HTERT RPE-1 (cell line): ENCODE measurements around the gene MXD3.
"Not testable (repeated sequence)": the region's sequence is repeated elsewhere in the genome, so short reads cannot be mapped to it uniquely, and the experiment has no call there.

ENCODE experiments used
- in situ Hi-C: fragments of 300-500 bp; cut with MboI; formaldehyde crosslinking; loops from 4 replicates; pipeline ENCODE4 v1.14.3; 2020; ENCODE audit warnings: low sequenced_read_pairs

MXD3 gene

GRCh38 chr5:177343777-177344176 lies 32.1 kb upstream of the MXD3 start:
- in situ Hi-C loops: no loop called here

DNA sequence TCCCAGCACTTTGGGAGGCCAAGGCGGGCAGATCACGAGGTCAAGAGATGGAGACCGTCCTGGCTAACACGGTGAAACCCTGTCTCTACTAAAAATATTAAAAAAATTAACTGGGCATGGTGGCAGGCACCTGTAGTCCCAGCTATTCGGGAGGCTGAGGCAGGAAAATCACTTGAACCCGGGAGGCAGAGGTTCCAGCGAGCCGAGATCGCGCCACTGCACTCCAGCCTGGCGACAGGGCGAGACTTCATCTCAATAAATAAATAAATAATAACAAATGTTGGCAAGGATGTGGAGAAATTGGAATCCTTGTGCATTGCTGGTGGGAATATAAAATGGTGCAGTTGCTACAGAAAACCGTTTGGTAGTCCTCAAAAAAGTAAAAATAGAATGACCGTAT lies 31.3 kb upstream of the MXD3 start:
- in situ Hi-C loops: not testable (repeated sequence)

DNA sequence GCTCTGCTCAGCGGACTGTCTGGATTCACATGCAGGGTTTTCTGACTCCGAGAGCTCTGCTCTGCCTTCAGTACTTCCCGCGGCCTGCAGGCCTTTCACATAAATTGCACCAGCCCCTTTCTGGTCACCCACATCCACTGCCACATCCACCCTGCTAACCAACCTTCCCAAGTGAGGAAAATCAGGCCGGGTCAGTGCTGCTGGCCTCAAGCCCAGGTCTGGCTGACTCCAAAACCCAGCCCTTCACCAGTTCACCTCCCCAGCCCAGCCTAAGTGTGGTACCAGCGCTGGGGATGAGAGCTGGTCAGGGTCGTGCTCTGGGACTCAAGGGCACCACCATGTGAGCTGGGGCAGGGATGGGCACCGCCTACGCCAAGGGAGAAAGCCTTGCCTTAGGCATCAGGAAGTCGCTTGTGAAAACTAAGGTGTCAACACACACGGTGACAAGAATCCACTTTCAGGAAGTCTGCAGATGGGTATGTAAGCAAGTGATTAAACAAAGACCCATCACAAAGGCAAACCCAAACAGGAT lies 27.5 kb upstream of the MXD3 start:
- in situ Hi-C loops: no loop called here

DNA sequence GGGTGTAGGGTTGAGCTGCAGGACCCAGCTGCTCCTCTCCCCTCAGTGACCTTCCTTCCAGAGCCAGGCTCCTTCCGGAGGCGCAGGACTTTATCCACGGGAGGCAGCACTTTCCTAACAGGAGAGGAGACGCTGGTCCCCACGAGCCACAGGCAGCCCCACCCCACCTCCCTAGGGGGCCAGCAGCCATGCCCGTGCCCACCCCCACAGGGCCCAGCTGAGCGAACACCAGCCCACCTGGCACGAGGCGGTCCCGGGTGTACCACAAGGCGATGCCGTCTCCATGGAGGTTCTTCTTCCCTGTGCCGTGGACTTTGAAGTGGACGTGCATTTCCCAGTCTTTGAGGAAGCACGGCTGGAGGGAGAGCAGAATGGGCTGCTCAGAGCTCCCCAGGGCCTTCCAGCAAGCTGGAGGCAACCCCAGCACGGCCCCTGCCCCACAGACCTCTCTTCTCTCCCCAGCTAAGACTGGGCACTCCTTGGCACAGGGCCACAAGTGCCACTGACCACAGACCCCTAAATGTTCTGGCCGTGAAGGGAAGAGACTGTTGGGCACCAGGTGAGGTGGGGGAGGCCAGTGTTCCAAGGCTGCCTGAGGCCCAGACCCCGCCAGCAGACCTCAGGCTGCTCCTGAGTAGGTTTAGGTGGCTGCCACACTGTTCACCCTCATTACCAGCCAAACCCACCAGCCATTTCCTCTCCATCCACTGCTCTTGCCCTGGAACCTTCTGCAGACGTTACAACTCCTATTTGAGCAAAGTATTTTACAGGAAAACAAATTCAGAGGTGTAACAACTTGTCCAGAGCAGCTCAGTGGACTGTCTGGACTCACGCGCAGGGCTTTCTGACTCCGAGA lies 26.8 kb upstream of the MXD3 start:
- in situ Hi-C loops: no loop called here

- in situ Hi-C loops: no loop called here
These were observed 25.2 kb upstream of the MXD3 start for GRCh38 chr5:177336603-177337494.

DNA sequence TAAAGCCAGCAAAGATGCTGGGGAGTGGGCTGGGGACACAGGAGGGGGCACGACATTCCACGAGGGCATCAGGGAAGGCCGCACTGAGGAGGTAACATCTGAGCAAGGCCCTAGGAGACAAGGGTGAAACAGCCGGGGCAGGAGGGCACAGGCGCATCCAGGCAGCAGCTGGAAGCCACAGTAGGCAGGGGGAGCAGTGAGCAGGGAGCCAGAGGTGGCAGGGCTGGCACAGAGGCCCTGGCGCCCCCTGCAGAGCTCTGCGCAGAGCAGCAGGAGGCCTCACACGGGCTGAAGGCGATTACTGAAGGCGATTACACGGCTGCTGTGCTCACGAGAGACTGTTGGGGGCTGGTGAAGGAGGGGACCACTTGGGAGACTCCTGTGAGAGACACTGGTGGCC lies 24.4 kb upstream of the MXD3 start:
- in situ Hi-C loops: no loop called here

- in situ Hi-C loops: no loop called here
These were observed 24.0 kb upstream of the MXD3 start for GRCh38 chr5:177335701-177336065.

- in situ Hi-C loops: no loop called here
These were observed 23.3 kb upstream of the MXD3 start for GRCh38 chr5:177334781-177335700.

- in situ Hi-C loops: no loop called here
These were observed 22.5 kb upstream of the MXD3 start for GRCh38 chr5:177334155-177334551.

DNA sequence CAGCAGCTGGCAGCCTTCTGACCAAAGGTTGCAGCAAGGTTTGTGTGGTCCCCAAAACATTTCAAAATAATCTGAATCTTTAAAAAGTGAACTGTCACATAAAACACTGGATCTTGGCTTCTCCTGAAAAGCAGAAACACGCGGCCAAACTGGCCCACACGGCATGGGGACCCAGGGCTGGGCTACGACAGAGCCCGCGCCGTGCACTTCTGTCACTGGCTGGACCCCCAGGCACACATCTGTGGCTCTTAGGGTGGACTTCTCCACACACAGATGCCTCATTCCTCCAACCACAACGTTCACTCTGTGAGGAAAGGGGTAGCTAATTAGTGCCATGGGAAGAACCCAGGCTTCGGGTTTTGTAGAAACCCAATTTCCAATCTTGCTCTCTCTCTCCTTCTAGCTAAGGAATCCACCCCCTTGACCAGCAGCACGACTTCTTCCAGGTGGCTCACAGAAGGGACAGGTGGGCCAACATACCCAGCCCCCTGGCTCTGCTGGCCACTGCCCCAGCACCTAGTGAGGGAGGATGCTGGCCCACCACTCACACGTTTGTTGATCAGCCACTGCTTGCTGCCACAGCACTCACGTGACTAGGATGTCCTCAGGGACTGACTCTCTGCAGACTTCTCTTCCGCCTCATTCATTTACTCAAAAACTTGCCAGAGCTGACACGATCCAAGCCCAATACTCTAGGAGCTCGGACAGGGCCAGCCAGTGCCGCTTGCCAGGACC lies 21.9 kb upstream of the MXD3 start:
- in situ Hi-C loops: no loop called here

- in situ Hi-C loops: no loop called here
These were observed 21.2 kb upstream of the MXD3 start for GRCh38 chr5:177332896-177333260.

DNA sequence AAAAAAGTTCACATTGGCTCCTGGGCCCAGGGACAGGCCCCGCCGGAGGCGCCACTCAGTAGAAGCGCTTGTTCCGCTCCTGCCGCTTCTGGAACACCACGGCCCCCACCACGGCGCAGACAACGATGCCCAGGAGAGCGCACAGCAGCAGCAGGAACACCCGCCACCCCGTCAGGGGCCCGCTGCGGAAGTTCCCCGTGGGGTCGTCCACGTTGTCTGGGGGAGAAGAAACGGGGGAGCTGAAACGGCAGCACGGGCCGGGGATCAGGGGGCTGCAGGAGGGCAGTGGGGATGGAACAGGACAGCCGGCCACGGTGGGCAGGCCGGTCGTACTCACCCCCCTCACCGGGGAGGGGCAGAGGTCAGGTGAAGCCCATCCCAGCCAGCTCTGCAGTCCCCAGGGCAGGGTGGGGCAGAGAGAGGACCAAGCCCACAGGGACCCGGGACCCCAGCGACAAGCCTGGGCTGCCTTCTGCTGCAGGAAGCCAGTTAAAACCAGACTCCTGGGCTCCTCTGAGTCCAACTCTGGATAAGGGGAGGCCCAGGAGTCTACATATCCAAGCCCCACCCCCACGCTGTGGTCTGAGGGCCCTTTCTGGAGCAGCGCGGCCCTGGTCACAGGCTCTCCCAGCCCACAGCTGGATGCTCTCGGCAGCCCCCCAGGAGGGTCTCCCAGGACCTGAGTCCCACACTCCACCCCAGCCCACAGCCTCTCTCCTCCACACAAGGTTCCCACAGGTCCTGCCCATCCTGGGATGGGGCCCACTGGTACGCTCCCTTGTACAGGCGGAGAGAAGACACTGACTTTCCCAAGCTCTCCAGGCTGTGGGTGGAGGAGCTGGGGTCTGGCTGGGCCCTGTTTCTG lies 20.6 kb upstream of the MXD3 start:
- in situ Hi-C loops: no loop called here

- in situ Hi-C loops: no loop called here
These were observed 19.5 kb upstream of the MXD3 start for GRCh38 chr5:177330991-177331842.

GRCh38 chr5:177329883-177330282 lies 18.2 kb upstream of the MXD3 start:
- in situ Hi-C loops: no loop called here

DNA sequence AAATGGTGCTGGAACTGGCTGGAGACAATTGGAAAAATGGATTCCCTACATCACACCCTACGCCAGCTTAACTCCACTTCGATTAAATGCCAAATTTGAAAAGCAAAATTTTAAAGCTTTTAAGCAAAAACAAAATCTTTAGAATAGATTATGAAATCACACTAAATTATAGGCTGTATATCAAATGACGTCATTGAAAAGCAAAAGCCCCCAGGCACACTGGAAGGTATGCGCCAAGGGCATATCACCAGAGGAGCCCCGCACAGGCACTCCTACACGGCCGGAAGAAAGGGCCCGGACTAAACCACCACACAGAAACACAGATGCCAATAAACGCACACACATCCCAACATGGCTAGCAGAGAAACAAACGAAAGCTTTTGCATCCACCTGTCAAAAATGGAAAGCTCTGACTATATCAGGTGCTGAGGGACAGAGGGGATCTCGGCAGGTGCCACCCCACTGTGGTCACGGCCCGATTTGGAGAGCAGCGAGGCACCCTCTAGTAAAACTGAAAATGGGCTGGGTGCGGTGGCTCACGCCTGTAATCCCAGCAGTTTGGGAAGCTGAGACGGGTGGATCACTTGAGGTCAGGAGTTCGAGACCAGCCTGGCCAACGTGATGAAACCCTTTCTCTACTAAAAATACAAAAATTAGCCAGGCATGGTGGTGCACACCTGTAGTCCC lies 17.0 kb upstream of the MXD3 start:
- in situ Hi-C loops: no loop called here

DNA sequence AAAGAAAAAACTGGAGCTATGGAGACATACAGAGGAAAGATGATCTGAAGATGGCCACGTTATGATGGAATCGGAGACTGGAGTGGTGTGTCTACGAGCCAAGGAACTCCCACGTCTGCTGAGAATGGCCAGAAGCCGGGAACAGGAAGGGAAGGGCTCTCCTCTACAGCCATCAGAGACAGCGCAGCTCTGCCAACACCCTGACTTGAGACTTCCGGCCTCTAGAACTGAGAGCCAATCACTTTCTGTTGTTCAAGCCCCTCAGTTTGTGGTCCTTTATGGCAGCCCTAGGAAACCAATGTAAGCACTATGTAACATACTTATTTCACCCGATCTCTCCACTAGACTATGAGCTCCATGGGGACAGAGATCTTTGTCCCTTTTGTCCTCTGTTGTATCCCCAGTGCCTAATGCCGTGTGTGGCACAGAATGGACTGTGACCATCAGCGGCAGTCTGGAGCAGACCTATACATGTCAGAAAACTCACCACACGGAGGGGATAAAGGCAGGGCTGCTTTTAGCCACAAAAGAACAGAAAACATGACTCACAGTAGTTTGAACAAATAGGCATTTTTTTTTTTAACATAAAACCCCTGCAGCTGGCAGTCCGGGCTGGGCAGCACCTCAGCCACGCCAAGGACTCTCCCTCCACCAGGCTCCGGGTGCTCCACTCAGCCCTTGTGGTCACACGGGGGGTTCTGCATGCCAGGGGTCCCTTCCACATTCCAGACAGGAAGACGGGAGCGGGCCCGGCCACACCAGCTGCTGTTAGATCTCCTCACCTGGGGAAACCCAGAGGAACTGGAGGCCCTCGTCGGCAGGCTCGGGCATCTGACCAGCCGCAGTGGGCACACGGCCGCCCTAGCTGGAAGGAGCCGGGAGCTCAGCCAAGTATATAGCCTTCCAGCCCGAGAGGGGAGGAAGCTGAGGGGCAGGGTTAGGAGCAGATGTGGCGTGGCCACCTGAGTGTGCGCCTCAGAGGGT lies 16.1 kb upstream of the MXD3 start:
- in situ Hi-C loops: no loop called here
